Measurements from ENCODE around the gene WIPF2.

The WIPF2 gene

GRCh38 chr17:40314584-40314956, 95.5 kb downstream of the WIPF2 start (continued):
- TF ChIP-seq ZNF692 (tag by site-specific recombination; IDR thresholded peaks at IDR 0.05) (peak; percentile 86), ZNF510 (tag by site-specific recombination; IDR thresholded peaks at IDR 0.05; ENCODE audit: insufficient replicate concordance) (no peak), ZBTB8A (tag by site-specific recombination; IDR thresholded peaks at IDR 0.05) (no peak), RBAK (tag by site-specific recombination; IDR thresholded peaks at IDR 0.05) (no peak), ZNF776 (tag by site-specific recombination; IDR thresholded peaks at IDR 0.05; ENCODE audit: borderline replicate concordance) (no peak; the same call in 1 of the 2 replicates), REST (tag by site-specific recombination; IDR thresholded peaks at IDR 0.05) (no peak), KLF8 (tag by site-specific recombination; IDR thresholded peaks at IDR 0.05) (peak; percentile 77), ZNF202 (tag by site-specific recombination; IDR thresholded peaks at IDR 0.05; ENCODE audit: borderline replicate concordance) (no peak), IKZF3 (tag by site-specific recombination; IDR thresholded peaks at IDR 0.05) (no peak), GLIS2 (tag by site-specific recombination; IDR thresholded peaks at IDR 0.05) (peak; percentile 93), ZNF157 (tag by site-specific recombination; IDR thresholded peaks at IDR 0.05) (no peak), ZBTB44 (tag by site-specific recombination; IDR thresholded peaks at IDR 0.05) (peak; percentile 44; the same call in 1 of the 2 replicates), SP2 (tag by site-specific recombination; IDR thresholded peaks at IDR 0.05) (peak; percentile 21; the same call in 1 of the 2 replicates), BCL11A (tag by site-specific recombination; IDR thresholded peaks at IDR 0.05; ENCODE audit: low read depth) (peak; percentile 90; the same call in 1 of the 2 replicates), REPIN1 (tag by site-specific recombination; IDR thresholded peaks at IDR 0.05; ENCODE audit: low read depth) (no peak), SALL2 (tag by site-specific recombination; IDR thresholded peaks at IDR 0.05; ENCODE audit: borderline replicate concordance) (0 out of 2 replicates have a peak, but pooled peaks have one; percentile 56), ZNF324 (tag by site-specific recombination; IDR thresholded peaks at IDR 0.05) (peak; percentile 70), ZNF544 (tag by site-specific recombination; IDR thresholded peaks at IDR 0.05) (no peak; the same call in 1 of the 2 replicates), ZNF558 (tag by site-specific recombination; IDR thresholded peaks at IDR 0.05) (peak; percentile 54)
- TF ChIP-seq, protein P1, sequence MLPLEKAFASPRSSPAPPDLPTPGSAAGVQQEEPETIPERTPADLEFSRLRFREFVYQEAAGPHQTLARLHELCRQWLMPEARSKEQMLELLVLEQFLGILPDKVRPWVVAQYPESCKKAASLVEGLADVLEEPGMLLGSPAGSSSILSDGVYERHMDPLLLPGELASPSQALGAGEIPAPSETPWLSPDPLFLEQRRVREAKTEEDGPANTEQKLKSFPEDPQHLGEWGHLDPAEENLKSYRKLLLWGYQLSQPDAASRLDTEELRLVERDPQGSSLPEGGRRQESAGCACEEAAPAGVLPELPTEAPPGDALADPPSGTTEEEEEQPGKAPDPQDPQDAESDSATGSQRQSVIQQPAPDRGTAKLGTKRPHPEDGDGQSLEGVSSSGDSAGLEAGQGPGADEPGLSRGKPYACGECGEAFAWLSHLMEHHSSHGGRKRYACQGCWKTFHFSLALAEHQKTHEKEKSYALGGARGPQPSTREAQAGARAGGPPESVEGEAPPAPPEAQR (tag by site-specific recombination; IDR thresholded peaks at IDR 0.05): no peak
- TF ChIP-seq, protein P2, sequence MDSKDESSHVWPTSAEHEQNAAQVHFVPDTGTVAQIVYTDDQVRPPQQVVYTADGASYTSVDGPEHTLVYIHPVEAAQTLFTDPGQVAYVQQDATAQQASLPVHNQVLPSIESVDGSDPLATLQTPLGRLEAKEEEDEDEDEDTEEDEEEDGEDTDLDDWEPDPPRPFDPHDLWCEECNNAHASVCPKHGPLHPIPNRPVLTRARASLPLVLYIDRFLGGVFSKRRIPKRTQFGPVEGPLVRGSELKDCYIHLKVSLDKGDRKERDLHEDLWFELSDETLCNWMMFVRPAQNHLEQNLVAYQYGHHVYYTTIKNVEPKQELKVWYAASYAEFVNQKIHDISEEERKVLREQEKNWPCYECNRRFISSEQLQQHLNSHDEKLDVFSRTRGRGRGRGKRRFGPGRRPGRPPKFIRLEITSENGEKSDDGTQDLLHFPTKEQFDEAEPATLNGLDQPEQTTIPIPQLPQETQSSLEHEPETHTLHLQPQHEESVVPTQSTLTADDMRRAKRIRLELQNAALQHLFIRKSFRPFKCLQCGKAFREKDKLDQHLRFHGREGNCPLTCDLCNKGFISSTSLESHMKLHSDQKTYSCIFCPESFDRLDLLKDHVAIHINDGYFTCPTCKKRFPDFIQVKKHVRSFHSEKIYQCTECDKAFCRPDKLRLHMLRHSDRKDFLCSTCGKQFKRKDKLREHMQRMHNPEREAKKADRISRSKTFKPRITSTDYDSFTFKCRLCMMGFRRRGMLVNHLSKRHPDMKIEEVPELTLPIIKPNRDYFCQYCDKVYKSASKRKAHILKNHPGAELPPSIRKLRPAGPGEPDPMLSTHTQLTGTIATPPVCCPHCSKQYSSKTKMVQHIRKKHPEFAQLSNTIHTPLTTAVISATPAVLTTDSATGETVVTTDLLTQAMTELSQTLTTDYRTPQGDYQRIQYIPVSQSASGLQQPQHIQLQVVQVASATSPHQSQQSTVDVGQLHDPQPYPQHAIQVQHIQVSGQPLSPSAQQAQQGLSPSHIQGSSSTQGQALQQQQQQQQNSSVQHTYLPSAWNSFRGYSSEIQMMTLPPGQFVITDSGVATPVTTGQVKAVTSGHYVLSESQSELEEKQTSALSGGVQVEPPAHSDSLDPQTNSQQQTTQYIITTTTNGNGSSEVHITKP (tag by site-specific recombination; IDR thresholded peaks at IDR 0.05): peak; percentile 76
- TF ChIP-seq, protein P3, sequence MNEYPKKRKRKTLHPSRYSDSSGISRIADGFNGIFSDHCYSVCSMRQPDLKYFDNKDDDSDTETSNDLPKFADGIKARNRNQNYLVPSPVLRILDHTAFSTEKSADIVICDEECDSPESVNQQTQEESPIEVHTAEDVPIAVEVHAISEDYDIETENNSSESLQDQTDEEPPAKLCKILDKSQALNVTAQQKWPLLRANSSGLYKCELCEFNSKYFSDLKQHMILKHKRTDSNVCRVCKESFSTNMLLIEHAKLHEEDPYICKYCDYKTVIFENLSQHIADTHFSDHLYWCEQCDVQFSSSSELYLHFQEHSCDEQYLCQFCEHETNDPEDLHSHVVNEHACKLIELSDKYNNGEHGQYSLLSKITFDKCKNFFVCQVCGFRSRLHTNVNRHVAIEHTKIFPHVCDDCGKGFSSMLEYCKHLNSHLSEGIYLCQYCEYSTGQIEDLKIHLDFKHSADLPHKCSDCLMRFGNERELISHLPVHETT (tag by site-specific recombination; IDR thresholded peaks at IDR 0.05): peak; percentile 90
- TF ChIP-seq, protein P4, sequence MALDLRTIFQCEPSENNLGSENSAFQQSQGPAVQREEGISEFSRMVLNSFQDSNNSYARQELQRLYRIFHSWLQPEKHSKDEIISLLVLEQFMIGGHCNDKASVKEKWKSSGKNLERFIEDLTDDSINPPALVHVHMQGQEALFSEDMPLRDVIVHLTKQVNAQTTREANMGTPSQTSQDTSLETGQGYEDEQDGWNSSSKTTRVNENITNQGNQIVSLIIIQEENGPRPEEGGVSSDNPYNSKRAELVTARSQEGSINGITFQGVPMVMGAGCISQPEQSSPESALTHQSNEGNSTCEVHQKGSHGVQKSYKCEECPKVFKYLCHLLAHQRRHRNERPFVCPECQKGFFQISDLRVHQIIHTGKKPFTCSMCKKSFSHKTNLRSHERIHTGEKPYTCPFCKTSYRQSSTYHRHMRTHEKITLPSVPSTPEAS (tag by site-specific recombination; IDR thresholded peaks at IDR 0.05): peak; percentile 11; the same call in 1 of the 2 replicates
- TF ChIP-seq, protein P5, sequence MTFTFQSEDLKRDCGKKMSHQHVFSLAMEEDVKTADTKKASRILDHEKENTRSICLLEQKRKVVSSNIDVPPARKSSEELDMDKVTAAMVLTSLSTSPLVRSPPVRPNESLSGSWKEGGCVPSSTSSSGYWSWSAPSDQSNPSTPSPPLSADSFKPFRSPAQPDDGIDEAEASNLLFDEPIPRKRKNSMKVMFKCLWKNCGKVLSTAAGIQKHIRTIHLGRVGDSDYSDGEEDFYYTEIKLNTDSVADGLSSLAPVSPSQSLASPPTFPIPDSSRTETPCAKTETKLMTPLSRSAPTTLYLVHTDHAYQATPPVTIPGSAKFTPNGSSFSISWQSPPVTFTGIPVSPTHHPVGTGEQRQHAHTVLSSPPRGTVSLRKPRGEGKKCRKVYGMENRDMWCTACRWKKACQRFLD (tag by site-specific recombination; IDR thresholded peaks at IDR 0.05): no peak
